ENCODE results near the gene SLCO1B1. TPM values are rescaled to one million over a fixed set of nuclear protein-coding genes. Genes with fewer than 3 reads are reported as not detected.

SLCO1B1 gene
- total and polyA plus RNA-seq, 10 of the 15 experiments (the other 5 are each of a cell fraction or from before 2014, with no cell fraction given): 0.15 TPM; not detected in 9

- Histone ChIP-seq H4K20me1 (ENCODE audit: control insufficient read depth, insufficient read depth) (no peaks in the 10 kb centered on the region), H3K27ac (ENCODE audit: control insufficient read depth, insufficient read depth) (no peak overlapping the region), H3K9me3 (replicated peaks; ENCODE audit: control insufficient read depth, insufficient read depth, low read length) (no peaks in the 10 kb centered on the region), H3K79me2 (ENCODE audit: control insufficient read depth, insufficient read depth, low read length) (no peaks in the 10 kb centered on the region), H3K9ac (ENCODE audit: control insufficient read depth, insufficient read depth, low read length) (no peak overlapping the region), H3K36me3 (ENCODE audit: control insufficient read depth in 2 of 2, insufficient read depth in 2 of 2, low read length in 1 of 2) (no peaks in the 10 kb centered on the region), H3K27me3 (replicated peaks in 1 of 2; ENCODE audit: control insufficient read depth in 2 of 2, insufficient read depth in 2 of 2, low read length in 1 of 2) (no peaks in the 10 kb centered on the region), H3K4me3 (no peak overlapping the region), H3K4me2 (ENCODE audit: control insufficient read depth, insufficient read depth) (no peak overlapping the region), H2AFZ (ENCODE audit: control insufficient read depth, low read depth, low read length) (no peak overlapping the region), H3K4me1 (ENCODE audit: control insufficient read depth, insufficient read depth, low read length) (no peaks in the 10 kb centered on the region)
- ATAC-seq (peak; percentile 26; the same call in 1 of the 3 replicates), DNase-seq (ENCODE audit: low read depth, low spot score) (no peak), FAIRE-seq (no peak)
- no TSS peak for BruUV-seq (replicated peaks)
- in situ Hi-C loops (cut with MboI): no loop called here
- intact Hi-C loops (cut with micrococcal nuclease; ENCODE audit: unreplicated experiment): no loop called here
- ChIA-PET CTCF (no interaction called here), POLR2A (no interaction called here), RAD21 (ENCODE audit: unreplicated experiment) (no interaction called here), SMC1A (ENCODE audit: uncharacterized antibody, unreplicated experiment) (no interaction called here)
- TF ChIP-seq EZH2 (IDR thresholded peaks at IDR 0.05; ENCODE audit: borderline replicate concordance, control insufficient read depth, low read depth, low read length) (no peak), BCL11A (IDR thresholded peaks at IDR 0.05; ENCODE audit: low read depth, low read length) (no peak), CEBPZ (IDR thresholded peaks at IDR 0.05; ENCODE audit: low read depth, low read length) (no peak), GATAD2B (conservative IDR thresholded peaks at IDR 0.05; ENCODE audit: low read depth) (no peak), NFYA (IDR thresholded peaks at IDR 0.05; ENCODE audit: borderline replicate concordance, low read depth, low read length) (no peak), BCLAF1 (IDR thresholded peaks at IDR 0.05) (no peak), KLF5 (IDR thresholded peaks at IDR 0.05; ENCODE audit: partially characterized antibody) (no peak), PML (IDR thresholded peaks at IDR 0.05; ENCODE audit: low read length) (no peak), RCOR1 (conservative IDR thresholded peaks at IDR 0.05; ENCODE audit: low read depth, low read length) (no peak), ZNF207 (IDR thresholded peaks at IDR 0.05; ENCODE audit: borderline replicate concordance) (no peak)
Measured at GRCh38 chr12:21221072-21221471, 90.1 kb downstream of the SLCO1B1 start.

All from GM12878 (cell line).